EL (cell line): ENCODE data around the gene ELOF1.
"Not testable (repeated sequence)": the region's sequence is repeated elsewhere in the genome, so short reads cannot be mapped to it uniquely, and the experiment has no call there.

Experiments used
- DNase-seq: peaks from one replicate; pipeline ENCODE4 v3.0.0-alpha.2; 2016

The ELOF1 gene

DNA sequence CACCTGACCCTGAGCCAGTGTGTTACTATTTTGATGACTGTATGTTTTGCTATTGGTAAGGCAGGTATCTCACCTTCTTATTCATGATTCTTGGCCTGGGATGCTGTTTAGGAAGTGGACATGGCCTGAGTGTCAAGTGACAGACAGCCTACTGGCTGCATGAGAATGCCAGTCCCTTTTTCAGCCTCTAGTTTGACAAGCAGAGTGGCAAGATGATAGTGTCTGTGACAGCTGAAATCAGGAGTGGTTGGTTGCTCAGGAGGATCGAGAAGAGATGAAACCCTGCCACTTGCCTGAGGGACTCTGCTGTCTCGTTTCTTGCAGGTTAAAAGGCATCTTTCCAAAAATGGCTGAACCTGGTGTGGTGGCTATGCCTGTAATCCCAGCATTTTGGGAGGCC lies 7.1 kb upstream of the ELOF1 start:
- no peak for DNase-seq

- DNase-seq, result not testable (repeated sequence)
Measured at GRCh38 chr19:11565649-11565980, 6.6 kb upstream of the ELOF1 start.

- not testable (repeated sequence) for DNase-seq
Measured at GRCh38 chr19:11564082-11564807, 5.2 kb upstream of the ELOF1 start.

DNA sequence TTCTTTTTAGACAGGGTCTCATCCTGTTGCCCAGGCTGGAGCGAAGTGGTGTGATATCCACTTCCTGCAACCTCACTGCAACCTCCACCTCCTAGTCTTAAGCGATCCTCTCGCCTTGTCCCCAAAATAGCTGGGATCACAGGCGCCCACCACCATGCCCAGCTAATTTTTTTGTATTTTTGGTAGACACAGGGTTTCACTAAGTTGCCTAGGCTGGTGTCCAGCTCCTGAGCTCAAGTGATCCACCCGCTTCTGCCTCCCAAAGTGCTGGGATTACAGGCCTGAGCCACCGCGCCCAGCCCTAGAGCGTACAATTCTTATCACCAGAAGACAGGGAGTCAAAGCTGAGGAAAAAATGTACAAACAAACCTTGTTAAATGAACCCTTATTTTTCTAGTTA lies 4.5 kb upstream of the ELOF1 start:
- DNase-seq, result no peak

GRCh38 chr19:11560404-11561051 lies 1.5 kb upstream of the ELOF1 start:
- peak; percentile 75 for DNase-seq

- no peak for DNase-seq
Measured at GRCh38 chr19:11556634-11557420, 2.2 kb downstream of the ELOF1 start.

- no peak for DNase-seq
Measured at GRCh38 chr19:11555246-11555645, 3.8 kb downstream of the ELOF1 start.

DNA sequence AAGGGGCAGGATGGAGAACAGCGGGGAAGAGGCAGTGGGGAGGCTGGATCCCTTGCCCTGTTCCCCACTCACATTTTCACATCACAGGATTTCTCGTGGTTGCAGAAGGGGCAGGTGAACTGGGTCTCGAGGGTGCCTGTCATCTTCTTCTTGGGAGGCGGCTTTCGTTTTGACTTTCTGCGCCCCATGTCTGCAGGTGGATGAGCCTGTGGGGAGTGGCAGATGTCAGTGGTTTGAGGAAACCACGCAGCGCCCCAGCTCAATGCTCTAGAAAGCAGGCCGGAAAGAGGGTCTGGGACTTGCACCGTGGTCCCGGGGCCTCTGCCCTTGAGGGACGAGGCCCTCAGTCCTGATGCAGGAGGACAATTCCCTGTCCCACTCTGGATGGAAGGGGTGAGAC lies 4.9 kb downstream of the ELOF1 start:
- DNase-seq, result no peak

- DNase-seq, result no peak
Measured at GRCh38 chr19:11552666-11553372, 6.2 kb downstream of the ELOF1 start.

GRCh38 chr19:11551603-11552235 lies 7.3 kb downstream of the ELOF1 start:
- peak; percentile 30 for DNase-seq

DNA sequence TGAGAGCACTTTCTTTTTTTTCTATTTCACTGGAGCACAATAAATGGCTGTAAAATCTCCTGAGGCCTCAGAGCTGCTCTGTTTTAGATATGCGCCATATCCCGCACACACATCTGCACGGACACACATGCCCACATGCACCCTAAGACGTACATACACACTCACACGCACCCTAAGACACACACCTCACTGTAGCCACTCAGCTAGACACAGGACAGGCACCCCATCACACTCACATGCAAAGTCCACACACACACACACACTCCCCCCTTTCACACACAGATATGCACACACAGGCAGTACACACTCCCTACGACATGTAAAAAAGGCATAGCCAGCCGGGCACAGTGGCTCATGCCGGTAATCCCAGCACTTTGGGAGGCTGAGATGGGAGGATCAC lies 8.8 kb downstream of the ELOF1 start:
- DNase-seq, result no peak

- DNase-seq, result no peak
Measured at GRCh38 chr19:11549386-11549953, 9.6 kb downstream of the ELOF1 start.

DNA sequence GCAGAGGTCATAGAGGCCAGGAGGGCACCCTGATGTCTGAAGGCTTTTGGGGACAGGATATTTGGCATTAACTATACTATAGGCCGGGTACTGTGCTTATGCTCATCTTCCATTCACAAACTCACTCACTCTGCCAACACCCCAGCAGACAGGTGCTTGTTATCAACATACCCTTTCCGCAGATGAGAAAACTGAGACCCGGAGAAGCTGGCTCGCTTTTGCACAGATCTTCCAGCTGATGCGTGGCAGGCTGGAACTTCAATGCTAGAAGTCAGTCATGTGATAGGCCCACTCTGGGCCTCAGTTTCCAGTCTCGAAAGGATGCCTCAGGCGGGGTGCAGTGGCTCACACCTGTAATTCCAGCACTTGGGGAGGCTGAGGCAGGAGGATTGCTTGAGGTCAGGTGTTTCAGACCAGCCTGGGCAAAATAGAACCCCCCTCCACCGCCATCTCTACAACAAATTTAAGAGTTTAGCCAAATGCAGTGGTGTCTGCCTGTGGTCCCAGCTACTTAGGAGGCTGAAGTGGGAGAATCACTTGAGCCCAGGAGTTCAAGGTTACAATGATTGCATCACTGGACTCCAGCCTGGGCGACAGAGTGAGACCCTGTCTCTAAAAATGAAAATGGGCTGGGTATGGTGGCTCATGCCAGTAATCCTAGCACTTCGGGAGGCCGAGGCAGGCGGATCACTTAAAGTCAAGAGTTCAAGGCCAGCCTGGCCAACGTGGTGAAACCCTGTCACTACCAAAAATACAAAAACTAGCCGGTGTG lies 10.9 kb downstream of the ELOF1 start:
- DNase-seq, result no peak

DNA sequence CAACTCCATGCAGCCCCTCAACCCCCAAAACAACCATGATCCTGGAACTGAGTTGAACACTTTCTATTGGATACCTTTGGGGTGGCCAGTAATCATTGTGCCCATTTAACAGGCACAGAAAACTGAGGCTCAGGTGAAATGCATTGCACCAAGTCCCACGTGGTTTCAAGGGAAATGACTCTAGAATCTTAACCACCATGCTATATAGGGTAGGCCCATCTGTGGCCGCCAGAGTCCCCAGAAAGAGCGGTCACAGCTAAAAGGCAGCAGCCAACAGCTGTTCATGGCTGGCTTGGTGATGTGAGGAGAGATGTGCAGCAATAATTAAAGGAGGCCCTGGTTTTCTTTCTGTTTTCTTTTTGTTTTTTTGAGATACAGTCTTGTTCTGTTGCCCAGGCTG lies 17.8 kb downstream of the ELOF1 start:
- no peak for DNase-seq

DNA sequence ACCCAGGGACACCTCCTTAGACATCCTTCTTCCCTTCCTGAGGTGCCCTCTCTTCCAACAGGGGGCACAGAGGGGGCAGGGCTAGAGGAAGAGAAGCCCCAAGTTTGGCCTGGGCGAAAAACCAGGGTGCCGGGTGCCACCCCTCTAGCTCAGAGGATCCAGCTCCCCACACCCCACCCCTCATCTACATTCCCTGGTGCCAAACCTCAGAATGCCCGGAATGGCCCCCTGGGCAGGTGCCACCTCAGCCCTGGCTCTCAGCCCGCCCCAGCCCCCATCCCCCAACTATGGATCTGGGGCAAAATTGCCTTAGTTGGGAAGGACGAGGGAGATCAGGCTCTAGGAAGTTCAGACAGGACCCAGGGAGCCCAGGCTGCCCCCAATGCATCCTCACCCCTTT lies 18.4 kb downstream of the ELOF1 start:
- no peak for DNase-seq

DNA sequence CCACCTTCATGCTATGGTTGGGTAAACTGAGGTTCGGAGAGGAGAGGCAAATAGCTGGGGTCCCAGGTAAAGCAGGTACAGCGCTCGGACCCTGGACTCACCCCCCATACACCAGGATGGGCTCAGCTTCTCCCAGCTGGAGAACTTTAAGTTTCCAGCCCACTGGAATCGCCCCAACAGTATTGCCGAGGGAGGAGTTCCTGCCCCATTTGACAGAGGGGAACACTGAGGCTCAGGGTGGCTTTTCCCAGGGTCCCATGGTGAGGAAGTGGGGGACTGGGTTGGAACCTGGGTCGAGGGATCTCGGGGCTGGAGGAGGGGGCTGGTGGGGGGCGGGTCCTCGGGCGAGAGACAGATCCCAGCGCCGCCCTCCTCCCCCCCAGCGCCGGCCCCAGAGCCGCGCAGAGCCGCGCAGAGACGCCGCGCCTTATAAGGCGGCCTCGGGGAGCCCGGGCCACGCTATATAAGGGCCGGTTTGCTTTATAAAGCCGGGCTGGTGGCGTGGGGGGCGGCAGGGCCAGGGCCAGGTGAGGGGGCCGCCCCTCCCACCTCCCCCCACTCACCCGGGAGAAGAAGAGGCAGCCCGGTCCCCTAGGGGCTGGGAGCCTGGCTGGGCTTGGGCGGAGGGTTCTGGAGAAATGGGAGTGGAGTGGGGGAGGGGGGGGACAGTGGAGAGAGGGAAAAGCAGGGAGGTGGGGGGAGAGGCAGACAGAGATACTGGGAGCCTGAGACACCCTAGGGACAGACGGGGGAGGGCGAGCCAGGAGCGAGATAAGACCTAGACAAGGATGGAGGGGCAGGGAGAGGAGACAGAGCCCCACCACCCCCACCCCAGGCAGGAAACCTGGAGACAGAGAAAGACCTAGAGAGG lies 19.3 kb downstream of the ELOF1 start:
- DNase-seq, result no peak

GRCh38 chr19:11538232-11539036 lies 20.6 kb downstream of the ELOF1 start, which contains the start of gene CNN1:
Gene CNN1 (plus strand): TSS chr19:11538851. CDS start chr19:11538928, 77 bp downstream.
- peak; percentile 91 for DNase-seq

DNA sequence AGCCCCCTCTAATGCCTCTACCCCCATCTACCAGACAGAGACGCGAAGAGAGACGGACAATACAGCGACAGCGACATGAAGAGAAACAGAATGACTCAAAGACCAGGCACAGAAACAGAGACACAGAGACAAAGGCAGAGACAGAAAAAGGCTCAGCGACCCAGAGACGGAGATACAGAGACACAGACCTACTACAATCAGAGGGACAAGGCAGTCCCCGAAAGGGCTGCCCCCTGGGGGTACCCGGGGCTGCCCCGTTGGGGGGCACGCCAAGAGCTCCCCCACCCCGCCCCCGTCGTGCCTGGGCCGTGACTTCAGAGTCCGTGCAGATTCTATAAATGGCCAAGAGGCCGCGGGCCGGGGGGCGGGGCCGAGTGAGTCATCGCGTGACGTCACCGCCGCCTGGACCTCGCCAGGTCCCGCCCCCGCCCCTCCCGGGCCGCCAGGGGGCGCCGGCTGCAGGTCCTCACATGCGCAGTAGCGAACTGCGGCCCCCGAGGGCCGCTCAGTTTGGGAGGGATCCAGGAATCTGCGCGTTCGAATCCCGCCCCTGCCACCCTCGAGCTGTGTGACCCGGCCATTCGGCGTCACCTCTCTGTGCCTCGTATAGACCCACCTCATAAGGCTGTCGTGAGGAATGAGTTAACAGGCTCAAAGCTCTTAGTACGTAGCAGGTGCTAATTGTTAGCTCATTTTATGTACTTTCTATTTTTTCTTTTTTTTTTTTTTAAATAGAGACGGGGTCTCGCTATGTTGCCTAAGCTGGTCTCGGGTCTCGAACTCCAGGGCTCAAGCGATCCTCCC lies 23.0 kb downstream of the ELOF1 start:
- peak; percentile 88 for DNase-seq

DNA sequence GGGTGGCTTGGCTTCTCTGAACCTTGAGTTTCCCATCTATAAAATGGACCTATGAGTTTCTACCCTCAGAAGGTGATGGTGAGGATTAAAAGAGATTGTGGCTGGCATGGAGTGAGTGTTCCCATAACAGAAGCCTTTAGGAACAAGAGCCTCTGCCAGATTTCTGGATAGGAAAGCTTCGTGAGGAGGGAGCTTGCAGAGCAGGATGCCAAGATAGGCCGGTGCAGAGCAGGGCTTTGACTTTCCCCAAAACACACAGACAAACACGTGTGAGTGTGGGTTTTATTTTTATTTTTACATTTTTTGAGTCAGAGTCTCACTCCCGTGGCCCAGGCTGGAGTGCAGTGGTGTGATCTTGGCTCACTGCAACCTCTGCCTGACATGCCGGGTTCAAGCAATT lies 24.1 kb downstream of the ELOF1 start:
- DNase-seq, result no peak
